Heart left ventricle (tissue), 16 donors: ENCODE data around the gene FKBP11. TPM values are rescaled to one million over a fixed set of nuclear protein-coding genes. Genes with fewer than 3 reads are reported as not detected.
A peak's percentile ranks its signal among the peaks of the same experiment; 100 is the strongest.

Experiments
- ATAC-seq, 4 donors: fragments of 200-7000 bp; cut with Tn5 transposase; one replicate each; pipeline ENCODE4 v1.9.1; 2020 to 2022; ENCODE audit warnings: moderate library complexity in 4 of 4, mild to moderate bottlenecking in 3 of 4, moderate number of reproducible peaks in 1 of 4
- DNase-seq, 5 donors: peaks; one replicate each; pipeline ENCODE4 v3.0.0-alpha.2; 2020
- H3K27ac ChIP-seq, 12 donors: fragments of 200-600 bp; sonication (generic) in 4 of 12; one replicate each; pipeline versions ENCODE4 v1.5.0 to v1.8.0; 2016 to 2022; ENCODE audit warnings: mild to moderate bottlenecking in 2 of 12
- H3K27me3 ChIP-seq, 9 donors: fragments of 200-600 bp; sonication (generic) in 2 of 9; one replicate each; pipeline versions ENCODE4 v1.5.1 to v1.8.0; 2016 to 2022; ENCODE audit warnings: mild to moderate bottlenecking in 3 of 9
- H3K36me3 ChIP-seq, 9 donors: fragments of 200-600 bp; sonication (generic) in 2 of 9; one replicate each; pipeline versions ENCODE4 v1.5.0 to v1.8.0; 2018 to 2022; ENCODE audit warnings: mild to moderate bottlenecking in 2 of 9
- H3K4me1 ChIP-seq, 12 donors: fragments of 200-600 bp; sonication (generic) in 4 of 12; one replicate each; pipeline versions ENCODE4 v1.5.0 to v1.8.0; 2016 to 2022; ENCODE audit warnings: mild to moderate bottlenecking in 3 of 12
- H3K4me3 ChIP-seq, 12 donors: fragments of 200-600 bp; sonication (generic) in 4 of 12; one replicate each; pipeline versions ENCODE4 v1.5.0 to v1.8.0; 2017 to 2022; ENCODE audit warnings: mild to moderate bottlenecking in 9 of 12, moderate library complexity in 4 of 12
- H3K9me3 ChIP-seq, 12 donors: fragments of 200-600 bp; sonication (generic) in 4 of 12; one replicate each; pipeline versions ENCODE4 v1.5.0 to v1.8.0; 2016 to 2022; ENCODE audit warnings: mild to moderate bottlenecking in 1 of 12
- CTCF ChIP-seq, 12 donors: fragments of 200-600 bp; sonication (generic) in 4 of 12; IDR thresholded peaks; one replicate each; pipeline versions ENCODE4 v1.5.0 to v1.8.0; 2018 to 2022; ENCODE audit warnings: antibody characterized with exemption in 12 of 12, mild to moderate bottlenecking in 5 of 12
- POLR2A ChIP-seq, 2 donors: fragments of 450-650 bp; IDR thresholded peaks; one replicate each; pipeline ENCODE4 v1.6.1; 2017; ENCODE audit warnings: antibody characterized with exemption in 2 of 2, mild to moderate bottlenecking in 2 of 2, moderate library complexity in 2 of 2
- WGBS, 4 donors: extraction: QIAGEN DNeasy Blood & Tissue Kit in 2 of 4; methylation state at CpG; one replicate each; pipeline versions ENCODE4 v1.1.5 to v1.1.7; 2013 to 2018; 5-methylcytosine and 5-hydroxymethylcytosine counted together
- intact Hi-C, 10 donors: fragments of 100-400 bp; cut with DNase I; formaldehyde crosslinking; loops; one replicate each; pipeline versions ENCODE4 v1.11.1 to v1.14.2; 2022
- long read RNA-seq, 3 donors: library from polyadenylated mRNA; unstranded; transcript quantifications; one replicate each; pipeline ENCODE4 v2.0.0, GENCODE V29; 2020 to 2021
- polyA plus RNA-seq, 2 donors: library from polyadenylated mRNA; stranded (reverse); fragments of 200-250 nt; gene quantifications; one replicate each; pipeline ENCODE4 v1.2.3, GENCODE V29; 2013
- total RNA-seq, 9 donors: library from RNA; depleted of rRNA in 2 of 9; stranded (reverse); fragments of >200 nt in 2 of 9; fragmentation: NEBNext Ultra II Directional in 3 of 9; extraction: Animal tissue kit (Norgen Biotek cat#: 25700) in 3 of 9; gene quantifications; one replicate each; pipeline versions ENCODE4 v1.1.0 to v1.2.4, GENCODE V29; 2016 to 2023
- donor health status: ischemic (EF 13 %, LVEDD 7.1; RV severe dilation, severe dysfunction).
- donor health status: healthy with polysubstance abuse.
- donor health status: DM: no; HTN: yes; CAD: no.
- donor health status: DM: no; HTN: no; CAD: no.
- donor health status: ischemic (EF 25% LVEDD 6.9; RV normal size, moderate dysfunction).
- donor health status: ischemic (EF 25% LVEDD 5.7; RV mildly dilated, moderate dysfunction).
- donor health status: healthy.
- donor health status: DM: yes; HTN: yes; CAD: no.
- donor health status: ischemic (EF 35%, LVEDD 5.7; RV mildly dilated, moderate dysfunction).
- donor health status: nonischemic (EF 11% LVEDD 7.7; RV severe dilation, severe dysfunction).
- donor health status: DM: yes; HTN: yes; CAD: no.
- donor health status: PGD.
- donor health status: ischemic (EF 29% LVEDD 5.4; RV normal size, mild dysfunction).
- donor health status: nonischemic (EF 23%, LVEDD 6.1; RV moderate dilation, normal function).

FKBP11 gene
- total RNA-seq (10 to 100 TPM in 2 of 9 donors, 1 to 10 TPM in 7; 1.6 to 26.0 (median 3.2) TPM), polyA plus RNA-seq (10 to 100 TPM in 1 of 2 donors, 1 to 10 TPM in 1; 5.5 to 28.1 TPM)
- long read RNA-seq, donor 1, partial matches to known transcripts, result 1 of 3 reads
- long read RNA-seq, donor 1, other reads (novel, unspliced or antisense), result 0 of 3 reads
- long read RNA-seq, donor 2, partial matches to known transcripts, result 0 of 1 reads
- long read RNA-seq, donor 2, other reads (novel, unspliced or antisense), result 0 of 1 reads
- long read RNA-seq, donor 3, partial matches to known transcripts, result 0 of 2 reads
- long read RNA-seq, donor 3, other reads (novel, unspliced or antisense), result 0 of 2 reads

GRCh38 chr12:48925304-48926011 lies at the start of gene FKBP11:
Gene FKBP11 (minus strand): TSS chr12:48925492. CDS start chr12:48925428, 64 bp downstream.
- intact Hi-C loops, result no loop called here
- Histone ChIP-seq H3K36me3 (peaks cover 0 to 26% (median under 1%) of the 10 kb centered on the region in 9 donors), H3K27me3 (no peaks in the 10 kb centered on the region), H3K4me3 (peak within 1 kb of the TSS; percentile 42 to 96 (median 83)), H3K27ac (peak within 1 kb of the TSS in 5 of 12 donors; percentile 24 to 77 (median 58)), H3K4me1 (peaks cover 0 to 17% (median 6%) of the 10 kb centered on the region in 12 donors), H3K9me3 (no peaks in the 10 kb centered on the region)
- 6 to 54% (median 6%) methylated on average over 4 to 38 of the region's 38 CpGs for WGBS, 4 donors
- DNase-seq (peak; percentile 55 to 85 (median 66)), ATAC-seq (peak; percentile 78 to 94 (median 93))
- TF ChIP-seq CTCF (IDR thresholded peaks at IDR 0.05) (no peak), POLR2A (IDR thresholded peaks at IDR 0.05) (peak in 1 of 2 donors; percentile 27)

DNA sequence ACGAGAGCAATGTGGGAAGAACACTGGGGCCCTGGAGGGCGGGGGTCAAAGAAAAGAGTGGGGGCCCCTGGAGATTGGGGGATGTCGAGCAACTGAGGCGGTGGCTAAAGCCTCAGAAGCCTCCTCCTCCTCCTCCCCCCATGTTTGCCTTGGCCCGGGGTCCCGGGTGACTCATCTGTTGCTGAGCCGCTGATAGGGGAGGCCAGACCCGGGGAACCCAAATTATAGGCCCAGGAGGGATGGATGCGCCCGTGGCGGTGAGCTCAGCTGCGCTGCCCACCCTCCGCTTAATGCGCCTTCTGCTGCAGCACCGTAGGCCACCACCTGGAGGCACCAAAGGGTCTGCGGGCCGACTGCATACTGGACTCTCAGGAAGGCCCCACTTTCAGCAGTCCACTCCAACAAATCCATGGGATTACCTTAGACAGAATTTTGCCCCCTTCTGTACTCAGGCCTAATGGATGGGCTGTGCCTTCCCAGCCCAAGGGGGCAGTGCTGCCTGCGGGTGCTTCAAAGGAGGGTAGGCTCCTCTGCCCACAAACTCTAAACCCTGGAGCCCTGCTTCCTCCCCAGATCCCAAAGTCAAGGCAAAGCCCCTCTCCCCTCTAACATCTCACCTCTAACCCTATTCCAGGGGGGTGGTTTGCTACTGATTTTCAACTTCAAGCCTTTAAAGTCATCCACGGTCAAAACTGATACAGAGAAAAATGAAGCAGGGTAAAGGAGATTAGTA lies 48.8 kb upstream of the FKBP11 start:
- Histone ChIP-seq H3K4me1 (peaks cover 7 to 54% (median 23%) of the 10 kb centered on the region in 12 donors), H3K36me3 (no peaks in the 10 kb centered on the region), H3K9me3 (no peaks in the 10 kb centered on the region), H3K4me3 (no peak overlapping the region), H3K27me3 (peaks cover 47 to 100% (median 94%) of the 10 kb centered on the region in 9 donors), H3K27ac (no peak overlapping the region)
- ATAC-seq (peak; percentile 5 to 63 (median 55)), DNase-seq (peak in 3 of 5 donors; percentile 66 to 74 (median 68))
- TF ChIP-seq POLR2A (IDR thresholded peaks at IDR 0.05) (no peak), CTCF (IDR thresholded peaks at IDR 0.05) (peak; percentile 29 to 68 (median 58))
- WGBS, 4 donors, result 19 to 29% (median 20%) methylated on average over 9 to 19 of the region's 19 CpGs
- intact Hi-C loops, result no loop called here

GRCh38 chr12:48973531-48973930 lies 48.2 kb upstream of the FKBP11 start:
- ATAC-seq, result peak in 3 of 4 donors; percentile 46 to 74 (median 71)
- TF ChIP-seq CTCF (IDR thresholded peaks at IDR 0.05) (no peak), POLR2A (IDR thresholded peaks at IDR 0.05) (no peak)
- Histone ChIP-seq H3K27ac (no peak overlapping the region), H3K36me3 (no peaks in the 10 kb centered on the region), H3K4me3 (no peak overlapping the region), H3K9me3 (no peaks in the 10 kb centered on the region), H3K27me3 (peaks cover 43 to 97% (median 88%) of the 10 kb centered on the region in 9 donors), H3K4me1 (peaks cover 4 to 49% (median 18%) of the 10 kb centered on the region in 12 donors)
- DNase-seq, result peak in 3 of 5 donors; percentile 68 to 77 (median 76)
- 19 to 58% (median 27%) methylated on average over 4 to 12 of the region's 12 CpGs for WGBS, 4 donors
- intact Hi-C loops, result no loop called here
